Peyer's patch (tissue), 4 donors: ENCODE data around the gene CWF19L2. TPM values are rescaled to one million over a fixed set of nuclear protein-coding genes. Genes with fewer than 3 reads are reported as not detected.
"Not testable (repeated sequence)": the region's sequence is repeated elsewhere in the genome, so short reads cannot be mapped to it uniquely, and the experiment has no call there.

Experiments
- DNase-seq, 3 donors: peaks; one replicate each; pipeline ENCODE4 v3.0.0-alpha.2; 2017 to 2019
- H3K27ac ChIP-seq, 4 donors: fragments of 200-600 bp; sonication (generic); one replicate each; pipeline ENCODE4 v1.5.1; 2016 to 2019
- H3K27me3 ChIP-seq, 2 donors: fragments of 200-600 bp; sonication (generic); one replicate each; pipeline ENCODE4 v1.5.1; 2019
- H3K36me3 ChIP-seq, 3 donors: fragments of 200-600 bp; sonication (generic); one replicate each; pipeline ENCODE4 v1.5.1; 2016 to 2019
- H3K4me1 ChIP-seq, 4 donors: fragments of 200-600 bp; sonication (generic); one replicate each; pipeline ENCODE4 v1.5.1; 2016 to 2019
- H3K4me3 ChIP-seq, 4 donors: fragments of 200-600 bp; sonication (generic); 1 replicate in 3 of 4; 2 replicates in 1 of 4; pipeline ENCODE4 v1.5.1; 2016 to 2019; ENCODE audit warnings: mild to moderate bottlenecking in 1 of 4
- H3K9me3 ChIP-seq, 4 donors: fragments of 200-600 bp; sonication (generic); one replicate each; pipeline ENCODE4 v1.5.1; 2016 to 2019; ENCODE audit warnings: mild to moderate bottlenecking in 1 of 4
- POLR2A ChIP-seq, 2 donors: fragments of 450-650 bp; IDR thresholded peaks; one replicate each; pipeline ENCODE4 v1.5.1; 2017; ENCODE audit warnings: antibody characterized with exemption in 2 of 2, mild to moderate bottlenecking in 2 of 2, moderate library complexity in 2 of 2
- total RNA-seq, 4 donors: library from RNA; depleted of rRNA; stranded (reverse); fragments of >200 nt; gene quantifications; one replicate each; pipeline ENCODE4 v1.1.0, GENCODE V29; 2016
- TF ChIP-seq, protein P1 (sequence below), 6 experiments: fragments of 450-650 bp in 4 of 6; fragments of 200-600 bp in 2 of 6; sonication (generic) in 1 of 6; IDR thresholded peaks; one replicate each; pipeline ENCODE4 v1.5.1; 2017 to 2019; ENCODE audit warnings: antibody characterized with exemption in 6 of 6, mild to moderate bottlenecking in 3 of 6, moderate library complexity in 1 of 6

Gene CWF19L2
- total RNA-seq, 4 donors from 2014 or later: 13.1 to 79.2 (median 17.5) TPM

DNA sequence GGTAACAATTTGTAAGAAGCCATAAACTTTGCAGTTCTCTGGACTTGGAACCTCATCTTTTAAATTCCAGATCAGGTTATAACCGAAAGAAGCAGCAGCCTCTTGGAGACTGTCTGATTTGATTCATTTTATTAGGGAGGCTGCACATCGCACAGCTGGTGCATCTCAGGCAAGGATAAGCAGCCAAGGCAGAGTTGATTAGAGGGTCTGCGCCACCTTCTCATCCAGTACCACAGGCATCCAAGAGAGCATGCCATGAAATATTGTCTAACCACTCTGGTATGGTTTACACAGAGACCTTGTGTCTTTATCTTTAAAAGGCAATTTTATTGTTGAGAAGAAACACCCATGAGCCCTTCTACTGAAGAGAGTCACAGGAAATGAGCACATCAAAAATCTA, 16.2 kb upstream of the CWF19L2 start:
- Histone ChIP-seq H3K27me3 (no peaks in the 10 kb centered on the region), H3K4me3 (no peak overlapping the region), H3K4me1 (no peaks in the 10 kb centered on the region), H3K27ac (no peak overlapping the region), H3K9me3 (no peaks in the 10 kb centered on the region), H3K36me3 (no peaks in the 10 kb centered on the region)
- no peak for TF ChIP-seq POLR2A (IDR thresholded peaks at IDR 0.05)
- TF ChIP-seq, protein P1, sequence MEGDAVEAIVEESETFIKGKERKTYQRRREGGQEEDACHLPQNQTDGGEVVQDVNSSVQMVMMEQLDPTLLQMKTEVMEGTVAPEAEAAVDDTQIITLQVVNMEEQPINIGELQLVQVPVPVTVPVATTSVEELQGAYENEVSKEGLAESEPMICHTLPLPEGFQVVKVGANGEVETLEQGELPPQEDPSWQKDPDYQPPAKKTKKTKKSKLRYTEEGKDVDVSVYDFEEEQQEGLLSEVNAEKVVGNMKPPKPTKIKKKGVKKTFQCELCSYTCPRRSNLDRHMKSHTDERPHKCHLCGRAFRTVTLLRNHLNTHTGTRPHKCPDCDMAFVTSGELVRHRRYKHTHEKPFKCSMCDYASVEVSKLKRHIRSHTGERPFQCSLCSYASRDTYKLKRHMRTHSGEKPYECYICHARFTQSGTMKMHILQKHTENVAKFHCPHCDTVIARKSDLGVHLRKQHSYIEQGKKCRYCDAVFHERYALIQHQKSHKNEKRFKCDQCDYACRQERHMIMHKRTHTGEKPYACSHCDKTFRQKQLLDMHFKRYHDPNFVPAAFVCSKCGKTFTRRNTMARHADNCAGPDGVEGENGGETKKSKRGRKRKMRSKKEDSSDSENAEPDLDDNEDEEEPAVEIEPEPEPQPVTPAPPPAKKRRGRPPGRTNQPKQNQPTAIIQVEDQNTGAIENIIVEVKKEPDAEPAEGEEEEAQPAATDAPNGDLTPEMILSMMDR (IDR thresholded peaks at IDR 0.05): no peak
- DNase-seq: no peak

GRCh38 chr11:107472966-107473365, 15.3 kb upstream of the CWF19L2 start:
- Histone ChIP-seq H3K27ac (no peak overlapping the region), H3K9me3 (no peaks in the 10 kb centered on the region), H3K27me3 (no peaks in the 10 kb centered on the region), H3K4me3 (no peak overlapping the region), H3K36me3 (no peaks in the 10 kb centered on the region), H3K4me1 (no peaks in the 10 kb centered on the region)
- TF ChIP-seq, protein P1 (IDR thresholded peaks at IDR 0.05): no peak
- no peak for TF ChIP-seq POLR2A (IDR thresholded peaks at IDR 0.05)
- no peak for DNase-seq

DNA sequence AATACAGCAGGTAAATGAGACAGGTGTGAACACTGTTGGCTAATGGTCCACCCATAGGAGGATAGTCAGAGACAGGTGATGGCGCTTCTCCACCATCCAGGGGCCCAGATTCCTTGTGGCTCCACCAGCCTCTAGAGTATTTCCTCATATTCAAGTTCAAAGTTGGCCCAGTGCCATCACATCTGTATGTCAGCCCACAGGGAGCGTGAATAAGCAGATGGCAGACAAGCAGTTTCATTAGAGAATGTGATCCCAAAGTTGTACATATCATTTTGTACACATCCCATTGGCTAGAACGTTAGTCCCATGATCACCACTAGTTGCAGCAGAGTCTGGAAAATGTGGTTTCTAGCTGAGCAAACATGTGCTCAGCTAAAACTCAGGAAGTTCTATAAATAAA, 11.0 kb upstream of the CWF19L2 start:
- Histone ChIP-seq H3K4me1 (no peaks in the 10 kb centered on the region), H3K4me3 (no peak overlapping the region), H3K27me3 (no peaks in the 10 kb centered on the region), H3K36me3 (no peaks in the 10 kb centered on the region), H3K27ac (no peak overlapping the region), H3K9me3 (no peaks in the 10 kb centered on the region)
- no peak for DNase-seq
- no peak for TF ChIP-seq POLR2A (IDR thresholded peaks at IDR 0.05)
- TF ChIP-seq, protein P1 (IDR thresholded peaks at IDR 0.05): no peak

DNA sequence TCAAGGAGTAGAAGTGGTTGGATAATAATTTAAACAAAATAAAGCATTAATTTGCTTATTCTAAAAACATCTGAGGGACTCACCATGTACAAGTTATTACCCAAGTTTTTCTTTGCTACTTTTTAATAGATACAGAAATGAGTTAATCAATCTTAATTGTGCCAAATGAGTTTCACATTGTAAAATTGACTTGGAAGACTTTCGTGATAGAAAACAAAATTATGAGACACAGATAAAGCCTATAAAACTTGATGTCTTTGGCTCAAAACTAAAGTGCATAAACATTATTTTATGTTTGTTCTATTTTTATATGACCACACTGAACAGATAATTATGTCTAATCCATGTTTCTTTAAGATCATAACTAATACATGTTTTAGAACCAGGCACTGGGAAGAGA, 10.1 kb upstream of the CWF19L2 start:
- DNase-seq: no peak
- no peaks in the 10 kb centered on the region for H3K4me1 ChIP-seq
- no peaks in the 10 kb centered on the region for H3K36me3 ChIP-seq
- H3K27me3 ChIP-seq: no peaks in the 10 kb centered on the region
- H3K9me3 ChIP-seq: no peaks in the 10 kb centered on the region
- no peak for TF ChIP-seq POLR2A (IDR thresholded peaks at IDR 0.05)
- TF ChIP-seq, protein P1 (IDR thresholded peaks at IDR 0.05): no peak
- no peak overlapping the region for H3K4me3 ChIP-seq
- no peak overlapping the region for H3K27ac ChIP-seq

DNA sequence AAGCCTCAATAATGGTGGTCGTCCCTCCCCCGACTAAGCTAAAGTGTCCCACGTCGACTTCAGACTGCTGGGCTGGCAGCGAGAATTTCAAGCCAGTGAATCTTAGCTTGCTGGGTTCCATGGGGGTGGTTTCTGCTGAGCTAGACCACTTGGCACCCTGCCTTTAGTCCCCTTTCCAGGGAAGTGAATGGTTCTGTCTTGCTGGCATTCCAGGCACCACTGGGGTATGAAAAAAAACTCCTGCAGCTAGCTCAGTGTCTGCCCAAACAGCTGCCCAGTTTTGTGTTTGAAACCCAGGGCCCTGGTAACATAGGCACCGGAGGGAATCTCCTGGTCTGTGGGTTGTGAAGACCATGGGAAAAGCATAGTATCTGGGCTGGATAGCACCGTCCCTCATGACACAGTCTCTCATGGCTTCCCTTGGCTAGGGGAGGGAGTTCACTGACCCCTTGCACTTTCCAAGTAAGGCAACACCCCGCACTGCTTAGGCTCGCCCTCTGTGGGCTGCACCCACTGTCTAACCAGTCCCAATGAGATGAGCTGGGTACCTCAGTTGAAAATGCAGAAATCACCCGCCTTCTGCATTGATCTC, 8.7 kb upstream of the CWF19L2 start:
- H3K27me3 ChIP-seq, H3K4me1 ChIP-seq, H3K27ac ChIP-seq, DNase-seq, H3K4me3 ChIP-seq, H3K9me3 ChIP-seq, H3K36me3 ChIP-seq: not testable (repeated sequence)

GRCh38 chr11:107457205-107457557, 444 bp downstream of the CWF19L2 start:
- Histone ChIP-seq H3K4me3 (peak overlapping the region; percentile 50 to 77 (median 68)), H3K9me3 (no peaks in the 10 kb centered on the region), H3K4me1 (peaks cover 0 to 18% (median 2%) of the 10 kb centered on the region in 4 donors), H3K27ac (peak overlapping the region; percentile 33 to 73 (median 69)), H3K36me3 (peaks cover 0 to 25% (median 0%) of the 10 kb centered on the region in 3 donors), H3K27me3 (no peaks in the 10 kb centered on the region)
- TF ChIP-seq, protein P1 (IDR thresholded peaks at IDR 0.05): no peak
- DNase-seq: no peak
